ENCODE results near the gene CCDC85C.
A peak's percentile ranks its signal among the peaks of the same experiment; 100 is the strongest.

The CCDC85C gene

GRCh38 chr14:99556134-99556791 is 47.7 kb downstream of the CCDC85C start:
- DNase-seq (ENCODE audit: low read depth), result no peak

GRCh38 chr14:99554757-99555531 is 49.1 kb downstream of the CCDC85C start:
- no peak for DNase-seq (ENCODE audit: low read depth)

- DNase-seq (ENCODE audit: low read depth), result no peak
Observed at GRCh38 chr14:99554184-99554583, 49.8 kb downstream of the CCDC85C start.

GRCh38 chr14:99552572-99553216 is 51.3 kb downstream of the CCDC85C start:
- no peak for DNase-seq (ENCODE audit: low read depth)

GRCh38 chr14:99552021-99552553 is 51.9 kb downstream of the CCDC85C start:
- no peak for DNase-seq (ENCODE audit: low read depth)

- no peak for DNase-seq (ENCODE audit: low read depth)
Observed at GRCh38 chr14:99551034-99551922, 52.7 kb downstream of the CCDC85C start.

GRCh38 chr14:99550387-99550992 is 53.5 kb downstream of the CCDC85C start:
- DNase-seq (ENCODE audit: low read depth), result no peak

- no peak for DNase-seq (ENCODE audit: low read depth)
Observed at GRCh38 chr14:99549684-99550083, 54.3 kb downstream of the CCDC85C start.

- DNase-seq (ENCODE audit: low read depth), result no peak
Observed at GRCh38 chr14:99548871-99549515, 55.0 kb downstream of the CCDC85C start.

GRCh38 chr14:99548255-99548654 is 55.8 kb downstream of the CCDC85C start:
- DNase-seq (ENCODE audit: low read depth), result no peak

- DNase-seq (ENCODE audit: low read depth), result no peak
Observed at GRCh38 chr14:99546234-99546879, 57.6 kb downstream of the CCDC85C start.

GRCh38 chr14:99545586-99545985 is 58.4 kb downstream of the CCDC85C start:
- DNase-seq (ENCODE audit: low read depth), result no peak

- DNase-seq (ENCODE audit: low read depth), result no peak
Observed at GRCh38 chr14:99544991-99545390, 59.0 kb downstream of the CCDC85C start.

GRCh38 chr14:99543985-99544384 is 60.0 kb downstream of the CCDC85C start:
- no peak for DNase-seq (ENCODE audit: low read depth)

- DNase-seq (ENCODE audit: low read depth), result no peak
Observed at GRCh38 chr14:99543370-99543769, 60.6 kb downstream of the CCDC85C start.

GRCh38 chr14:99542566-99542965 is 61.4 kb downstream of the CCDC85C start:
- no peak for DNase-seq (ENCODE audit: low read depth)

- peak; percentile 42 for DNase-seq (ENCODE audit: low read depth)
Observed at GRCh38 chr14:99541677-99542470, 62.1 kb downstream of the CCDC85C start.

GRCh38 chr14:99541211-99541610 is 62.8 kb downstream of the CCDC85C start:
- no peak for DNase-seq (ENCODE audit: low read depth)

- DNase-seq (ENCODE audit: low read depth), result no peak
Observed at GRCh38 chr14:99540196-99541032, 63.6 kb downstream of the CCDC85C start.

All from ELR (cell line).